ENCODE results near the gene CGB3.

The CGB3 gene

GRCh38 chr19:48985711-48986110, 38.4 kb downstream of the CGB3 start:
- no peak for DNase-seq

- DNase-seq, result no peak
Observed at GRCh38 chr19:48982280-48982679, 41.9 kb downstream of the CGB3 start.

- DNase-seq, result no peak
Observed at GRCh38 chr19:48977061-48977460, 47.1 kb downstream of the CGB3 start.

GRCh38 chr19:48975947-48976847, 47.9 kb downstream of the CGB3 start:
- DNase-seq, result no peak
